ENCODE results near the gene PRCP. TPM values are rescaled to one million over a fixed set of nuclear protein-coding genes. Genes with fewer than 3 reads are reported as not detected.
A peak's percentile ranks its signal among the peaks of the same experiment; 100 is the strongest.

The PRCP gene
- total and polyA plus RNA-seq, 4 donors, result 25.4 to 126 (median 46.6) TPM

DNA sequence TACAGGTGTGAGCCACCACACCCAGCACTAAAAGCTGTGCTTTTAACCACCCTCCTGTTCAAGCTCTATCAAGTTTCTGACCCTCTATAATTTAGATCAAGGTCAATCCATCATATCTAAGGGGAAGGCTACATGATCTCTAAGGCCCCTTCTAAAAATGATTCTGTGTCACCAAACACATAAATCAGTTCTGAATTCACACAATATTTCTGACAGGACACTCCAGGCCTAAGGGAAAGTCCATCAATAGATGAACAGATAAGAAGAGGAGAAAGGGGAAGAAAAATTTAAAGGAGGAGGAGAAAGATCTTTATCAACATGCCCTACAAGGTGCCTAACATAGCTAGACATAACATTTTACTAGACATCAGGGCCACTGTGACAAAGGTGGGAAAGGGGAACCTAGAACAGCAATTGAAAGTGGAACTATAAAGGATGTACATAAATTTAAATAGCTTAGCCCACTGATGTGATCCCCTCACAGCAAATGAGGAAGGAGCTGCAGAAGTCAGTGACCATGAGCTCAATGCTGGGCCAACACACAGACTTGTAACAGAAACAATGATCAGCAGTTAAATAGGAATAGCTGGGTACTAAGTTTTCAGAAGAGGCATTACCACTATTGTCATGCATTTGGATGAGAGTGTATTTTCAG lies 4.7 kb downstream of the PRCP start:
- H3K9me3 ChIP-seq (ENCODE audit: control insufficient read depth in 4 of 4, insufficient read depth in 3 of 4, low read length in 3 of 4), result no peaks in the 10 kb centered on the region
- H3K4me3 ChIP-seq, result no peak overlapping the region
- no peak overlapping the region for H3K27ac ChIP-seq (ENCODE audit: low read depth in 1 of 2, low read length in 1 of 2)
- no peak for TF ChIP-seq CTCF (IDR thresholded peaks at IDR 0.05; ENCODE audit: control extremely low read depth, extremely low read depth)
- DNase-seq, result no peak
- peak overlapping the region in 1 of 2 donors; percentile 9 for H3K9ac ChIP-seq (ENCODE audit: insufficient read depth in 1 of 2, low read length in 2 of 2)
- no peaks in the 10 kb centered on the region for H3K27me3 ChIP-seq (ENCODE audit: control insufficient read depth in 3 of 3, insufficient read depth in 3 of 3, low read length in 2 of 3)
- H3K4me1 ChIP-seq (ENCODE audit: control insufficient read depth in 5 of 5, insufficient read depth in 5 of 5, low read length in 5 of 5), result peaks cover 0 to 15% (median 8%) of the 10 kb centered on the region in 5 donors
- no peaks in the 10 kb centered on the region for H3K36me3 ChIP-seq (ENCODE audit: control insufficient read depth in 4 of 4, insufficient read depth in 4 of 4, low read length in 4 of 4)
- no peak for ATAC-seq (ENCODE audit: insufficient read depth, low FRiP score)

DNA sequence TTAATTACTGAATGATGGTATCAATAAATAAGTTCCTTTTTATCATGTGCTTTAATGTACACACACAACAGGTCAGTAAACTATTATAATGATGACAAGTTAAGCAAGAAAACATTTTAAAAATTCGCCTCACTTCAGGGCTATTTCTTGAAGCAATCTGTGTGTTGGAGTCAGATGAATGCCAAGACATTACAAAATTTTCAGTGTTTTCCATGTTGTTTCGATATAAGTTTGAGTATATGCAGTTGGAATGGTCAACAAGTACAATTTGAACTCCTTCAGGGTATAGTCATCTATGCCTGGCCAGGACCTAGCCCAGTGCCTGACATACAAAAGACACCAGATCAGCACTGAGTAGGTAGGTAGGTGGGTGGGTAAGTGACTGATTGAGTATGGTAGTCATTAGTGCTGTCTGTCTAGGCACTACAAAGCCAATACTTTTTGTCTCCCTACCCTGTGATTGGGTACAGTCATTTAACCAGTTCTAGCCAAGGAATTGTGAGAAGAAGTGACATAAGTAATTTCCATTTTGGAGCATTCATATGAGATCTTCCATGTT lies 7.5 kb downstream of the PRCP start:
- Histone ChIP-seq H3K9ac (ENCODE audit: insufficient read depth in 1 of 2, low read length in 2 of 2) (no peak overlapping the region), H3K9me3 (ENCODE audit: control insufficient read depth in 4 of 4, insufficient read depth in 3 of 4, low read length in 3 of 4) (no peaks in the 10 kb centered on the region), H3K27ac (ENCODE audit: low read depth in 1 of 2, low read length in 1 of 2) (no peak overlapping the region), H3K36me3 (ENCODE audit: control insufficient read depth in 4 of 4, insufficient read depth in 4 of 4, low read length in 4 of 4) (no peaks in the 10 kb centered on the region), H3K4me1 (ENCODE audit: control insufficient read depth in 5 of 5, insufficient read depth in 5 of 5, low read length in 5 of 5) (peaks cover 0 to 12% (median 0%) of the 10 kb centered on the region in 5 donors), H3K27me3 (ENCODE audit: control insufficient read depth in 3 of 3, insufficient read depth in 3 of 3, low read length in 2 of 3) (no peaks in the 10 kb centered on the region), H3K4me3 (no peak overlapping the region)
- WGBS, 2 donors, result 97 to 99% methylated on average over 2 of the region's 2 CpGs
- no peak for DNase-seq
- TF ChIP-seq CTCF (IDR thresholded peaks at IDR 0.05; ENCODE audit: control extremely low read depth, extremely low read depth), result no peak
- no peak for ATAC-seq (ENCODE audit: insufficient read depth, low FRiP score)

DNA sequence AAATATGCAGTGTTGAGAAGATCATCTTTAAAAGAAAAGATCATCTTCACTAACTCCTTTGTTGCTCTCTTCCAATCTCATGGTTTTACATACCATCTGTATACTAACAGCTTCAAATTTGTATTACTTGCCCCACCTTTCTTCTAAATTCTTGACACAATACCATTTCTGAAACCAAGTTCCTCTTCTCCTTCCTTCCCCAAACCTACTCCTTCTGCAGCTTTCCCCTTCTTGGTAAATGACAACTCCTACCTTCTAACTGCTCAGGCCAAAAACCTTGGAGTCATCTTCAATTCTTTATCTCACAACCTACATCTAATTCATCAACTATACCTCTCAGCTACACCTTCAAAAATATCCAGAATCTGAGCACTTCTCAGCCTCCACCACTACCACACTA lies 9.3 kb downstream of the PRCP start:
- Histone ChIP-seq H3K9ac (ENCODE audit: insufficient read depth in 1 of 2, low read length in 2 of 2) (no peak overlapping the region), H3K36me3 (ENCODE audit: control insufficient read depth in 4 of 4, insufficient read depth in 4 of 4, low read length in 4 of 4) (no peaks in the 10 kb centered on the region), H3K4me3 (no peak overlapping the region), H3K27ac (ENCODE audit: low read depth in 1 of 2, low read length in 1 of 2) (no peak overlapping the region), H3K4me1 (ENCODE audit: control insufficient read depth in 5 of 5, insufficient read depth in 5 of 5, low read length in 5 of 5) (peaks cover 0 to 10% (median 0%) of the 10 kb centered on the region in 5 donors), H3K9me3 (ENCODE audit: control insufficient read depth in 4 of 4, insufficient read depth in 3 of 4, low read length in 3 of 4) (no peaks in the 10 kb centered on the region), H3K27me3 (ENCODE audit: control insufficient read depth in 3 of 3, insufficient read depth in 3 of 3, low read length in 2 of 3) (no peaks in the 10 kb centered on the region)
- DNase-seq (no peak), ATAC-seq (ENCODE audit: insufficient read depth, low FRiP score) (no peak)
- TF ChIP-seq CTCF (IDR thresholded peaks at IDR 0.05; ENCODE audit: control extremely low read depth, extremely low read depth), result no peak

DNA sequence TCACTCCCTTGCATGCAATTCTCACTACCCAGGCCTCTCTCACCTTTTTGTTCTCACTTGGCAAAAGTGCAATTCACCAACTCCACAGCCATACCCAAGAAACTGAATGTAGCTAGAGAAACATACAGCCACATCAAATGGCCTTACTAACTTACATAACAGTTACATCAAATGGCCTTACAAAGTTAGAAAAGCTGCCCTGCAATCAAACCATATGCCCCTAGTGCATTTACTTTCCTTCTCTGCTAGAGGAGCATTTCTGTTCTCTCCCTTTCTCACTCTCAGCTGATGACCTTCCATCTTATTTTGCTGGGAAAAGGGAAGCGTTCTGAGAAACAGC lies 10.3 kb downstream of the PRCP start:
- Histone ChIP-seq H3K9ac (ENCODE audit: insufficient read depth in 1 of 2, low read length in 2 of 2) (no peak overlapping the region), H3K4me1 (ENCODE audit: control insufficient read depth in 5 of 5, insufficient read depth in 5 of 5, low read length in 5 of 5) (peaks cover 0 to 13% (median 0%) of the 10 kb centered on the region in 5 donors), H3K9me3 (ENCODE audit: control insufficient read depth in 4 of 4, insufficient read depth in 3 of 4, low read length in 3 of 4) (no peaks in the 10 kb centered on the region), H3K36me3 (ENCODE audit: control insufficient read depth in 4 of 4, insufficient read depth in 4 of 4, low read length in 4 of 4) (no peaks in the 10 kb centered on the region), H3K27ac (ENCODE audit: low read depth in 1 of 2, low read length in 1 of 2) (no peak overlapping the region), H3K4me3 (no peak overlapping the region), H3K27me3 (ENCODE audit: control insufficient read depth in 3 of 3, insufficient read depth in 3 of 3, low read length in 2 of 3) (no peaks in the 10 kb centered on the region)
- 61 to 76% methylated on average over 1 of the region's 1 CpG for WGBS, 2 donors
- TF ChIP-seq CTCF (IDR thresholded peaks at IDR 0.05; ENCODE audit: control extremely low read depth, extremely low read depth), result no peak
- DNase-seq (no peak), ATAC-seq (ENCODE audit: insufficient read depth, low FRiP score) (no peak)

Data from lung (tissue), 12 donors.